Loucy (cell line): ENCODE data around the gene TNFSF8.

Source experiments
- H2AFZ ChIP-seq: fragments of 200-600 bp; sonication (generic); 2 replicates; pipeline ENCODE4 v1.6.0; 2016; ENCODE audit warnings: antibody characterized with exemption, mild to moderate bottlenecking, low read length, moderate library complexity
- H3F3A ChIP-seq: fragments of 200-600 bp; 2 replicates; pipeline ENCODE4 v1.6.0; 2016; ENCODE audit warnings: antibody characterized with exemption, low read depth, mild to moderate bottlenecking
- H3K27me3 ChIP-seq: fragments of 200-600 bp; sonication (generic); 2 replicates; pipeline ENCODE4 v1.6.1; 2014; ENCODE audit warnings: low read length, mild to moderate bottlenecking; ENCODE audit not compliant: insufficient read depth, poor library complexity, severe bottlenecking
- H3K36me3 ChIP-seq: fragments of 200-600 bp; sonication (generic); 2 replicates; pipeline ENCODE4 v1.6.1; 2016; ENCODE audit warnings: low read length; ENCODE audit not compliant: insufficient read depth
- H3K4me1 ChIP-seq: fragments of 200-600 bp; sonication (generic); 2 replicates; pipeline ENCODE4 v1.5.1; 2014; ENCODE audit warnings: low read length, mild to moderate bottlenecking; ENCODE audit not compliant: insufficient read depth, poor library complexity, severe bottlenecking
- H3K4me2 ChIP-seq: fragments of 200-600 bp; sonication (generic); 2 replicates; pipeline ENCODE4 v1.6.0; 2014; ENCODE audit warnings: antibody characterized with exemption, low read length, low read depth, mild to moderate bottlenecking; ENCODE audit not compliant: poor library complexity, severe bottlenecking
- H3K4me3 ChIP-seq: fragments of 200-600 bp; sonication (generic); 2 replicates; pipeline ENCODE4 v1.5.1; 2014; ENCODE audit warnings: low read length, mild to moderate bottlenecking, mixed read lengths; ENCODE audit not compliant: poor library complexity, severe bottlenecking
- H3K79me2 ChIP-seq: fragments of 200-600 bp; sonication (generic); 2 replicates; pipeline ENCODE4 v1.6.1; 2014; ENCODE audit warnings: low read length; ENCODE audit not compliant: insufficient read depth
- H3K9ac ChIP-seq: fragments of 200-600 bp; sonication (generic); 2 replicates; pipeline ENCODE4 v1.6.0; 2014; ENCODE audit warnings: mild to moderate bottlenecking, low read depth, low read length, moderate library complexity; ENCODE audit not compliant: poor library complexity, severe bottlenecking
- H3K9me2 ChIP-seq: fragments of 200-600 bp; sonication (generic); replicated peaks from 2 replicates; pipeline ENCODE4 v1.6.1; 2016; ENCODE audit warnings: low read depth, low read length, mixed read lengths
- H3K9me3 ChIP-seq: fragments of 200-600 bp; sonication (generic); 2 replicates; pipeline ENCODE4 v1.6.1; 2014; ENCODE audit warnings: mild to moderate bottlenecking, antibody characterized with exemption, low read length, low read depth; ENCODE audit not compliant: insufficient read depth
- H4K20me1 ChIP-seq: fragments of 200-600 bp; sonication (generic); 2 replicates; pipeline ENCODE4 v1.6.0; 2014; ENCODE audit warnings: antibody characterized with exemption, low read length, mild to moderate bottlenecking; ENCODE audit not compliant: insufficient read depth, poor library complexity, severe bottlenecking
- EZH2phosphoT487 ChIP-seq: fragments of 200-600 bp; IDR thresholded peaks from 2 replicates; pipeline ENCODE4 v1.6.1; 2018; ENCODE audit warnings: antibody characterized with exemption, mild to moderate bottlenecking, moderate library complexity, borderline replicate concordance
- TF ChIP-seq, protein P1 (sequence below): fragments of 200-600 bp; sonication (generic); conservative IDR thresholded peaks from 2 replicates; pipeline ENCODE4 v1.5.1; 2014; ENCODE audit warnings: mild to moderate bottlenecking, antibody characterized with exemption, low read length

TNFSF8 gene

DNA sequence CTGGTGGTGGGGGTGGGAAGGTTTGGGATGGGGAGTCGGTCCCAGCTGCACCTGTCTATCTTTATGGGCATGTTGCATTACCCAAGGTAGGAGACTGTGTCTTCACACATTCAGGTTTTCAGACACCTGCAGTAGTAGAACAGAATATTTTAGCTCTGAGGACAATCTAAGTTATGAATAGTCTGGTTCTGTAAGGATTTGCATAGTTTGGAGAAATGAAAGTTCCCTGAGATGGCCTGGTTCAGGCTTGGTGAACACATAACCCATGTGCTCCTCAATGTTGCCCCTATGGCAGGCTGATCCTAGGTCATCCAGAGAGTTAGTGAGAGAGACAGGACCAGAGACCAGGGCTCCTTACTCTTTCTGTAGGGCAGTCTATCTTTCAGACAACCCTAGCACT lies 20.7 kb downstream of the TNFSF8 start:
- no peak overlapping the region for H3K9ac ChIP-seq

DNA sequence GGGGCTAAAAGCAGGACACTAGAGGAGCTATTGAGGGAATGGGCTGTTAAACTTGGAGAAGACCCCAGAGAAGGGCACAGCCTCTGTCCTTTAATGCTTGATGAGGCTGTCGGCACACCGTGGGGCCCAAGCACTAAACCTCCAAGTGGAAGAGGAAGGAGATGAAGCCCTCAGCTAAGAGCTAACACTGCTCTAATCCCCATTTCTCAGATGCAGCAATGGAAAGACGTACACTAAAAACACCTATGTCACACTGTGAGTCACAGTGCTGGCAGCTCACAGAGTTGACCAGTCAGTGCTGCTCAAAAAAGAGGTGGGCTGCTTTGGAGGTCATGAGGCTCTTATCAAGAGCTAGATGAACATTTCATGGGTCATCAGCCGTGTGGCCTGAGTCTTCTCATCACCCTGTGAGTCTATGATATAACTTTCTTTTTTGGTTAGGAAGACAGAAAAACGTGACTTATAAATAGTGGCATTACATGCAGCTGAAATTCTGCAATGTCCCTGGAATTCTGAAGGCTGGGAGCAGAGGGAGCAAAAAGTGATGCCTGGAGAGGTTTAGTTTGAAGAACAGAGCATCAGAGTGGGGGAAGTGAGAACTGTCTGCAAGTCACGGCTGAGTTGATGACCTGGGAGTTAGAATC lies 21.5 kb downstream of the TNFSF8 start:
- no peaks in the 10 kb centered on the region for H3K79me2 ChIP-seq
- H3K9me3 ChIP-seq = no peaks in the 10 kb centered on the region
- H3K9ac ChIP-seq = no peak overlapping the region
- no peaks in the 10 kb centered on the region for H3F3A ChIP-seq
- H3K4me2 ChIP-seq = no peak overlapping the region
- TF ChIP-seq, protein P1, sequence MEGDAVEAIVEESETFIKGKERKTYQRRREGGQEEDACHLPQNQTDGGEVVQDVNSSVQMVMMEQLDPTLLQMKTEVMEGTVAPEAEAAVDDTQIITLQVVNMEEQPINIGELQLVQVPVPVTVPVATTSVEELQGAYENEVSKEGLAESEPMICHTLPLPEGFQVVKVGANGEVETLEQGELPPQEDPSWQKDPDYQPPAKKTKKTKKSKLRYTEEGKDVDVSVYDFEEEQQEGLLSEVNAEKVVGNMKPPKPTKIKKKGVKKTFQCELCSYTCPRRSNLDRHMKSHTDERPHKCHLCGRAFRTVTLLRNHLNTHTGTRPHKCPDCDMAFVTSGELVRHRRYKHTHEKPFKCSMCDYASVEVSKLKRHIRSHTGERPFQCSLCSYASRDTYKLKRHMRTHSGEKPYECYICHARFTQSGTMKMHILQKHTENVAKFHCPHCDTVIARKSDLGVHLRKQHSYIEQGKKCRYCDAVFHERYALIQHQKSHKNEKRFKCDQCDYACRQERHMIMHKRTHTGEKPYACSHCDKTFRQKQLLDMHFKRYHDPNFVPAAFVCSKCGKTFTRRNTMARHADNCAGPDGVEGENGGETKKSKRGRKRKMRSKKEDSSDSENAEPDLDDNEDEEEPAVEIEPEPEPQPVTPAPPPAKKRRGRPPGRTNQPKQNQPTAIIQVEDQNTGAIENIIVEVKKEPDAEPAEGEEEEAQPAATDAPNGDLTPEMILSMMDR = no peak
- TF ChIP-seq EZH2phosphoT487 = no peak
- no peaks in the 10 kb centered on the region for H3K27me3 ChIP-seq
- no peak overlapping the region for H3K4me3 ChIP-seq
- H3K36me3 ChIP-seq = no peaks in the 10 kb centered on the region
- H4K20me1 ChIP-seq = no peaks in the 10 kb centered on the region
- H3K9me2 ChIP-seq = no peaks in the 10 kb centered on the region
- H3K4me1 ChIP-seq = peaks cover 15% of the 10 kb centered on the region
- no peak overlapping the region for H2AFZ ChIP-seq

More for the DNA sequence above, 20.7 kb downstream of the TNFSF8 start:
- Histone ChIP-seq H3F3A (no peaks in the 10 kb centered on the region), H2AFZ (no peak overlapping the region), H3K9me2 (no peaks in the 10 kb centered on the region), H3K4me1 (peaks cover 12% of the 10 kb centered on the region), H3K4me2 (no peak overlapping the region), H3K9me3 (no peaks in the 10 kb centered on the region), H3K4me3 (no peak overlapping the region), H3K27me3 (no peaks in the 10 kb centered on the region), H3K36me3 (no peaks in the 10 kb centered on the region), H3K79me2 (no peaks in the 10 kb centered on the region), H4K20me1 (no peaks in the 10 kb centered on the region)
- no peak for TF ChIP-seq EZH2phosphoT487
- TF ChIP-seq, protein P1 = no peak

DNA sequence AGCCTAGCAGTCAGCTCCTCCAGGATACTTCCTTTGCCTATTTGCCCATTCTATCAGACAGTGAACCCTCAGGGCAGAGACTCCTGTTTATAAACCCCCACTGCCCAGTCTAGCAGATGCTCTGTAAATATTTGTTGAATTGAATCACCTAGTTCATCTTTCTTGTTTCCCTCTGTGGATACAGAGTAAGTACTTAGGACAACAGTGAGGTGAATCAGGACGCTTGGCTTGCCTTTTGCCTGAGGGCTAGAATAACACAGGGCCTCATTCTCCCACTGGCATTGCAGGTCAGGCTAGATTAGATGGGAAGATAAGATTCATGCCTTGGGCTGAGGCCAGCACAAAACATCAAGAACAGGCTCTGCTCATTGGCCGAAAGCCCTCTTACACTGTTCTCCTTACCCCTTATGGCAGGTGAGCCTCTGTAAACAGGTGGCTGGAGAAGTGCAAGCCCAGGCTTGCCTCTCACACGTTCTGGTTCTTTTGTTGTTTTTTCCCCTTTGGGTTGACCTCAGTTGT lies 22.2 kb downstream of the TNFSF8 start:
- no peaks in the 10 kb centered on the region for H3K79me2 ChIP-seq
- H3K9me3 ChIP-seq = no peaks in the 10 kb centered on the region
- no peaks in the 10 kb centered on the region for H3K27me3 ChIP-seq
- no peak overlapping the region for H3K4me2 ChIP-seq
- H3F3A ChIP-seq = no peaks in the 10 kb centered on the region
- no peaks in the 10 kb centered on the region for H3K9me2 ChIP-seq
- no peaks in the 10 kb centered on the region for H4K20me1 ChIP-seq
- no peaks in the 10 kb centered on the region for H3K36me3 ChIP-seq
- H3K9ac ChIP-seq = no peak overlapping the region
- H3K4me3 ChIP-seq = no peak overlapping the region
- no peak overlapping the region for H2AFZ ChIP-seq
- H3K4me1 ChIP-seq = peaks cover 20% of the 10 kb centered on the region
- no peak for TF ChIP-seq EZH2phosphoT487
- TF ChIP-seq, protein P1 = no peak
